Measurements from ENCODE around the gene TACC2.
"Not testable (repeated sequence)": the region's sequence is repeated elsewhere in the genome, so short reads cannot be mapped to it uniquely, and the experiment has no call there.

DNA sequence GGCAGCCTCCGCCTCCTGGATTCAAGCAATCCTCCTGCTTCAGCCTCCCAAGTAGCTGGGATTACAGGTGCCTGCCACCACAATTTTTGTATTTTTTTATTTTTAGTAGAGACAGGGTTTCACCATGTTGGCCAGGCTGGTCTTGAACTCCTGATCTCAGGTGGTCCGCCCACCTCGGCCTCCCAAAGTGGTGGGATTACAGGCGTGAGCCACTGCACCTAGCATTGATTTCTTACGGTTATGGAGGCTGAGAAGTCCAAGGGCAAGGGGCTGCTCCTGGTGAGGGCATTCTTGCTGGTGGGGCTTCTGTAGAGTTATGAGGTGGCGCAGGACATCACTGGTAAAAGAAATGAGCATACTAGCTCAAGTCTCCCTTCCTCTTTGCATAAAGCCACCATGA lies 86.9 kb downstream of the TACC2 start:
- TF ChIP-seq, protein P1, sequence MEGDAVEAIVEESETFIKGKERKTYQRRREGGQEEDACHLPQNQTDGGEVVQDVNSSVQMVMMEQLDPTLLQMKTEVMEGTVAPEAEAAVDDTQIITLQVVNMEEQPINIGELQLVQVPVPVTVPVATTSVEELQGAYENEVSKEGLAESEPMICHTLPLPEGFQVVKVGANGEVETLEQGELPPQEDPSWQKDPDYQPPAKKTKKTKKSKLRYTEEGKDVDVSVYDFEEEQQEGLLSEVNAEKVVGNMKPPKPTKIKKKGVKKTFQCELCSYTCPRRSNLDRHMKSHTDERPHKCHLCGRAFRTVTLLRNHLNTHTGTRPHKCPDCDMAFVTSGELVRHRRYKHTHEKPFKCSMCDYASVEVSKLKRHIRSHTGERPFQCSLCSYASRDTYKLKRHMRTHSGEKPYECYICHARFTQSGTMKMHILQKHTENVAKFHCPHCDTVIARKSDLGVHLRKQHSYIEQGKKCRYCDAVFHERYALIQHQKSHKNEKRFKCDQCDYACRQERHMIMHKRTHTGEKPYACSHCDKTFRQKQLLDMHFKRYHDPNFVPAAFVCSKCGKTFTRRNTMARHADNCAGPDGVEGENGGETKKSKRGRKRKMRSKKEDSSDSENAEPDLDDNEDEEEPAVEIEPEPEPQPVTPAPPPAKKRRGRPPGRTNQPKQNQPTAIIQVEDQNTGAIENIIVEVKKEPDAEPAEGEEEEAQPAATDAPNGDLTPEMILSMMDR (IDR thresholded peaks at IDR 0.05): not testable (repeated sequence)
- TF ChIP-seq POLR2A (IDR thresholded peaks at IDR 0.05); POLR2AphosphoS5 (IDR thresholded peaks at IDR 0.05; ENCODE audit: insufficient read depth in 1 of 2, low read depth in 1 of 2): not testable (repeated sequence)

Data from vagina (tissue), 2 donors.